Natural killer cell (primary cell): Measurements from ENCODE around the gene SMURF2. TPM values are rescaled to one million over a fixed set of nuclear protein-coding genes. Genes with fewer than 3 reads are reported as not detected.
"Not testable (repeated sequence)": the region's sequence is repeated elsewhere in the genome, so short reads cannot be mapped to it uniquely, and the experiment has no call there.

Experiments
- ATAC-seq, 3 donors: fragments of 150-1000 bp in 2 of 3; fragments of 200-7000 bp in 1 of 3; cut with Tn5 transposase; 1 replicate in 1 of 3; 2 replicates in 2 of 3; pipeline ENCODE4 v1.10.0; 2021; ENCODE audit warnings: mild to moderate bottlenecking in 2 of 3, moderate library complexity in 2 of 3
- DNase-seq, 2 donors: peaks; one replicate each; pipeline versions ENCODE4 v3.0.0 to v3.0.0-alpha.2; 2013 to 2021; ENCODE audit warnings: mixed read lengths in 1 of 2
- H3K27ac ChIP-seq: one replicate; pipeline ENCODE4 v1.5.1; 2013; ENCODE audit warnings: mild to moderate bottlenecking, low read length
- H3K27me3 ChIP-seq: one replicate; pipeline ENCODE4 v1.6.1; 2013; ENCODE audit warnings: low read length; ENCODE audit not compliant: control insufficient read depth, insufficient read depth
- H3K36me3 ChIP-seq: one replicate; pipeline ENCODE4 v1.6.1; 2013; ENCODE audit warnings: low read length; ENCODE audit not compliant: control insufficient read depth, insufficient read depth
- H3K4me1 ChIP-seq: one replicate; pipeline ENCODE4 v1.6.1; 2013; ENCODE audit warnings: low read length; ENCODE audit not compliant: control insufficient read depth, insufficient read depth
- H3K4me3 ChIP-seq: one replicate; pipeline ENCODE4 v1.5.1; 2013; ENCODE audit warnings: low read length
- H3K9me3 ChIP-seq: one replicate; pipeline ENCODE4 v1.6.1; 2013; ENCODE audit warnings: low read length; ENCODE audit not compliant: control insufficient read depth, insufficient read depth
- H3K27ac Mint-ChIP-seq, 2 donors: one replicate each; pipeline ENCODE4 v1.8.0; 2022; ENCODE audit warnings: mild to moderate bottlenecking in 2 of 2, mixed read lengths in 2 of 2, moderate library complexity in 1 of 2
- H3K27me3 Mint-ChIP-seq, 2 donors: one replicate each; pipeline ENCODE4 v1.8.0; 2022; ENCODE audit warnings: low read depth in 2 of 2, mixed read lengths in 2 of 2
- H3K36me3 Mint-ChIP-seq: one replicate; pipeline ENCODE4 v1.8.0; 2022; ENCODE audit warnings: mixed read lengths
- H3K4me1 Mint-ChIP-seq, 2 donors: one replicate each; pipeline ENCODE4 v1.8.0; 2022; ENCODE audit warnings: mixed read lengths in 2 of 2
- H3K4me3 Mint-ChIP-seq: one replicate; pipeline ENCODE4 v1.8.0; 2022; ENCODE audit warnings: mild to moderate bottlenecking, moderate library complexity, mixed read lengths
- H3K9me3 Mint-ChIP-seq, 2 donors: one replicate each; pipeline ENCODE4 v1.8.0; 2022; ENCODE audit warnings: mixed read lengths in 2 of 2
- WGBS: methylation state at CpG from one replicate; pipeline ENCODE4 v1.1.7; 2013; ENCODE audit warnings: missing lambda C conversion rate; ENCODE audit not compliant: insufficient coverage; 5-methylcytosine and 5-hydroxymethylcytosine counted together
- intact Hi-C: fragments of 100-400 bp; cut with micrococcal nuclease; formaldehyde crosslinking; loops from one replicate; pipeline ENCODE4 v1.14.2; 2022
- total RNA-seq, 4 donors: library from RNA; stranded (reverse); fragments of 120-200 nt in 1 of 4; gene quantifications; one replicate each; pipeline versions ENCODE4 v1.2.3 to v1.2.4, GENCODE V29; 2013 to 2022
- TF ChIP-seq, protein P1 (sequence below): fragments of 200-600 bp; IDR thresholded peaks from one replicate; pipeline ENCODE4 v1.8.0; 2022; ENCODE audit warnings: antibody characterized with exemption

The SMURF2 gene
- total RNA-seq, 3 donors from 2014 or later (not counting 1 experiment from before 2014, with no cell fraction given): 43.8 to 54.5 (median 46.5) TPM

DNA sequence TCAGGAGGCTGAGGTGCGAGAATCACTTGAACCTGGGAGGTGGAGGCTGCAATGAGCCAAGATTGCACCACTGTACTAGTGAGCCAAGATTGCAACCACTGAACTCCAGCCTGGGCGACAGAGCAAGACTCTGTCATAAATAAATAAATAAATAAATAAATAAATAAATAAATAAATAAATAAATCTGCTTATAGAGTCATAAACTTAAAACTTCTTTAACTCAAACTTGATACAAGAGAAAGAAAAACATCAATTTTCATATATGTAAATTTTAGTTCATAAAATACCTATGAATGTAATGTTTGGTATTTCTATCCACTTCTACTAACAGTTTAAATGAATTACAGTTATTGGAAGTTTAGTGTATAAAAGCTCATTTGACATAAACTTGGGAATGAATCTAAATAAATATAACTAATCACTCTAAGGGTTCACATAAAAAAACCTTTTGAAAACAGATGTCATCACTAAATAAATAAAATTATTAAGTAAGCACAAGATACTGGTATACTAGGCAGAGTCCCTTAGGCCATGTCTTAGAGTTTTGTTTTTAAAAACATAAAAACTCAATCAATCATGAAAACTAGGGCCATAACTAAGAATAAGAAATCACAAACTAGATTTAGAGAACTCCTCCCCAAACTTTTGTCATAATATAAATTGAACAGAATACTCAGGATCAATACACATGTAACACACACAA lies 54.1 kb downstream of the SMURF2 start:
- Histone ChIP-seq H3K4me3 (no peak overlapping the region), H3K27me3 (no peaks in the 10 kb centered on the region), H3K27ac (no peak overlapping the region), H3K36me3 (no peaks in the 10 kb centered on the region), H3K4me1 (no peaks in the 10 kb centered on the region), H3K9me3 (no peaks in the 10 kb centered on the region)
- intact Hi-C loops: no loop called here
- 90% methylated on average over 1 of the region's 2 CpGs for WGBS
- ATAC-seq: peak in 1 of 3 donors; percentile 15
- Mint-ChIP-seq H3K4me1 (peaks cover 27 to 31% of the 10 kb centered on the region in 2 donors), H3K36me3 (no peaks in the 10 kb centered on the region), H3K4me3 (no peak overlapping the region), H3K9me3 (no peaks in the 10 kb centered on the region), H3K27me3 (no peaks in the 10 kb centered on the region), H3K27ac (peak overlapping the region; percentile 52 to 80)
- TF ChIP-seq, protein P1, sequence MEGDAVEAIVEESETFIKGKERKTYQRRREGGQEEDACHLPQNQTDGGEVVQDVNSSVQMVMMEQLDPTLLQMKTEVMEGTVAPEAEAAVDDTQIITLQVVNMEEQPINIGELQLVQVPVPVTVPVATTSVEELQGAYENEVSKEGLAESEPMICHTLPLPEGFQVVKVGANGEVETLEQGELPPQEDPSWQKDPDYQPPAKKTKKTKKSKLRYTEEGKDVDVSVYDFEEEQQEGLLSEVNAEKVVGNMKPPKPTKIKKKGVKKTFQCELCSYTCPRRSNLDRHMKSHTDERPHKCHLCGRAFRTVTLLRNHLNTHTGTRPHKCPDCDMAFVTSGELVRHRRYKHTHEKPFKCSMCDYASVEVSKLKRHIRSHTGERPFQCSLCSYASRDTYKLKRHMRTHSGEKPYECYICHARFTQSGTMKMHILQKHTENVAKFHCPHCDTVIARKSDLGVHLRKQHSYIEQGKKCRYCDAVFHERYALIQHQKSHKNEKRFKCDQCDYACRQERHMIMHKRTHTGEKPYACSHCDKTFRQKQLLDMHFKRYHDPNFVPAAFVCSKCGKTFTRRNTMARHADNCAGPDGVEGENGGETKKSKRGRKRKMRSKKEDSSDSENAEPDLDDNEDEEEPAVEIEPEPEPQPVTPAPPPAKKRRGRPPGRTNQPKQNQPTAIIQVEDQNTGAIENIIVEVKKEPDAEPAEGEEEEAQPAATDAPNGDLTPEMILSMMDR: no peak
- no peak for DNase-seq

DNA sequence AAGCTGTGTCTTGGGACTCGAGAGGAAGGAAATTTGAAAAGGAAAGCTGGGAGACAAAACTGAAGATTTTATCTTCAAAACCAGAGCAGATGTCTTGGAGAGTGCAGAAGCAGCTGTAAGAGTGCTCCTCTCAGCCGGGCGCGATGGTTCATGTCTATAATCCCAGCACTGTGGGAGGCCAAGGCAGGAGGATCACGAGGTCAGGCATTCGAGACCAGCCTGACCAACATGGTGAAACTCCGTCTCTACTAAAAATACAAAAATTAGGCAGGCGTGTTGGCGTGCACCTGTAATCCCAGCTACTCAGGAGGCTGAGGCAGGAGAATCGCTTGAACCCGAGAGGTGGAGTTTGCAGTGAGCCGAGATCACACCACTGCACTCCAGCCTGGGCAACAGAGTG lies 57.6 kb downstream of the SMURF2 start:
- H3K27me3 ChIP-seq, H3K4me1 ChIP-seq, H3K9me3 ChIP-seq, H3K36me3 ChIP-seq, H3K4me3 Mint-ChIP-seq, DNase-seq, H3K27ac ChIP-seq, intact Hi-C loops, H3K9me3 Mint-ChIP-seq, H3K4me3 ChIP-seq, H3K36me3 Mint-ChIP-seq, H3K27me3 Mint-ChIP-seq, ATAC-seq: not testable (repeated sequence)
- Mint-ChIP-seq H3K4me1 (peaks cover 34 to 42% of the 10 kb centered on the region in 2 donors), H3K27ac (peak overlapping the region in 1 of 2 donors; percentile 30)
- 85% methylated on average over 12 of the region's 12 CpGs for WGBS

DNA sequence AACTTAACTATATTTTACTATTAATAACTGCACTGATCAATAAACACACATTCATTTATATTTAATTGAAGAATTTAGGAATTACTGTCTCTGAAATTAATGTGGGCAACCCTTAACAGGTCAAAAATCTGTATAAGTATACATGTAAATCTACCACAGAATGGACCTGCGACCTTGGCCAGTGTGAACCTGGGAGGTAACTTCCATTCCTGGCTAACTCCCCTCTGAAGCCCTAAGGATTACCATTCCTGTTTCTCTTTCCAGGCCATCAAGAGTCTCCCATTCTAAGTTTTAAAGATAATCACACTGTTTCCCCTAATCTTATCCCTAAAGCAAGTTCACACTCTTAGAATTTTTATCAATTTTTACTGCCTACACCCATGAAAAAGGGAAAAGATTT lies 58.1 kb downstream of the SMURF2 start:
- DNase-seq (no peak), ATAC-seq (no peak)
- Histone ChIP-seq H3K4me1 (peaks cover 13% of the 10 kb centered on the region), H3K27ac (no peak overlapping the region), H3K36me3 (no peaks in the 10 kb centered on the region), H3K9me3 (no peaks in the 10 kb centered on the region), H3K27me3 (no peaks in the 10 kb centered on the region), H3K4me3 (no peak overlapping the region)
- Mint-ChIP-seq H3K27ac (peak overlapping the region in 1 of 2 donors; percentile 30), H3K9me3 (no peaks in the 10 kb centered on the region), H3K4me1 (peaks cover 34 to 42% of the 10 kb centered on the region in 2 donors), H3K27me3 (no peaks in the 10 kb centered on the region), H3K4me3 (no peak overlapping the region), H3K36me3 (no peaks in the 10 kb centered on the region)
- TF ChIP-seq, protein P1: no peak
- 81% methylated on average over 1 of the region's 1 CpG for WGBS
- intact Hi-C loops: no loop called here

DNA sequence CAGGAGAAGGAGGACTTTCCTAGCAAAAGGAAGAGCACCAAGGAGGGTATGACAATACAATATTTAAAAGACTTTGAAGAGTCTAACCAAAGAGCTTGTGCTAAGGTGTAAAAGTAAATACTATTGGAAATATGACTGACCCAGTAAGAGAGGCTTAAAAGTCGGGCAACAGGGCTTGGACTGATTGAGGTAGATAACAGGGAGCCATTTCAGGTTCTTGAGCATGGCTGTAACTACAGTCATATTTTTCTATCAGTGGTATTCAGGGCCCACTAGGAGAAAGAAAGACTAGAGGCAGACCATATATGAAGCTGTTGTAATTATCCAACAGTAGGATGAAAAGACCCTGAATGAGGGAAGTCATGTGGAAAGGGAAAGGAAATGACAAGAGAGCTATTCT lies 62.3 kb downstream of the SMURF2 start:
- no peaks in the 10 kb centered on the region for H3K9me3 ChIP-seq
- peak overlapping the region; percentile 92 to 93 for H3K27ac Mint-ChIP-seq
- H3K27ac ChIP-seq: peak overlapping the region; percentile 2
- no peaks in the 10 kb centered on the region for H3K27me3 Mint-ChIP-seq
- H3K27me3 ChIP-seq: no peaks in the 10 kb centered on the region
- peaks cover 15% of the 10 kb centered on the region for H3K36me3 ChIP-seq
- no peak for DNase-seq
- intact Hi-C loops: loop anchor here (2.0 kb wide), 1 partner anchor 49 kb away; no protein-coding TSS in a partner anchor
- TF ChIP-seq, protein P1: no peak
- H3K4me3 ChIP-seq: no peak overlapping the region
- 69% methylated on average over 1 of the region's 1 CpG for WGBS
- peaks cover 9% of the 10 kb centered on the region for H3K36me3 Mint-ChIP-seq
- H3K4me1 ChIP-seq: peaks cover 13% of the 10 kb centered on the region
- peaks cover 26 to 37% of the 10 kb centered on the region in 2 donors for H3K4me1 Mint-ChIP-seq
- no peaks in the 10 kb centered on the region for H3K9me3 Mint-ChIP-seq
- H3K4me3 Mint-ChIP-seq: peak overlapping the region; percentile 74
- ATAC-seq: peak in 1 of 3 donors; percentile 4
